ENCODE measurements around the gene NAA10. TPM values are rescaled to one million over a fixed set of nuclear protein-coding genes. Genes with fewer than 3 reads are reported as not detected.

The NAA10 gene
- total RNA-seq, 1 experiment from 2014 or later, result 124 TPM

- ChIA-PET RAD21 (ENCODE audit: low non-redundant PET in 1 of 2, low total read pairs in 2 of 2, uncharacterized antibody in 2 of 2, unreplicated experiment in 2 of 2) (no interaction called here), POLR2A (no interaction called here), CTCF (no interaction called here)
- DNase-seq (ENCODE audit: low read depth, low spot score), result no peak
- H4K20me1 ChIP-seq (ENCODE audit: insufficient read depth), result no peaks in the 10 kb centered on the region
- H3K9me2 ChIP-seq (ENCODE audit: insufficient read depth), result no peaks in the 10 kb centered on the region
- H3K27me3 ChIP-seq (ENCODE audit: insufficient read depth, low read length), result no peaks in the 10 kb centered on the region
- no peak overlapping the region for H3K4me3 ChIP-seq (replicated peaks in 1 of 2; ENCODE audit: low read depth in 1 of 2, low read length in 2 of 2)
- H3K4me1 ChIP-seq (ENCODE audit: control insufficient read depth in 1 of 2, insufficient read depth in 2 of 2, low read length in 2 of 2), result no peaks in the 10 kb centered on the region
- H2AFZ ChIP-seq (ENCODE audit: low read depth, low read length, poor library complexity, severe bottlenecking), result no peak overlapping the region
- no peak overlapping the region for H3K4me2 ChIP-seq (ENCODE audit: low read length)
- no peak for TF ChIP-seq ZNF274 (IDR thresholded peaks at IDR 0.05; ENCODE audit: low read depth, low read length)
- no peak for TF ChIP-seq EZH2phosphoT487 (IDR thresholded peaks at IDR 0.05; ENCODE audit: borderline replicate concordance)
- TF ChIP-seq ELF1 (IDR thresholded peaks at IDR 0.05; ENCODE audit: borderline replicate concordance, low read depth), result no peak
- no peak for TF ChIP-seq CTCF (IDR thresholded peaks at IDR 0.05 in 2 of 3, conservative IDR thresholded peaks at IDR 0.05 in 1 of 3; ENCODE audit: borderline replicate concordance in 1 of 3, insufficient read depth in 1 of 3, low read depth in 2 of 3, low read length in 2 of 3)
- no peak for TF ChIP-seq CBX3 (IDR thresholded peaks at IDR 0.05; ENCODE audit: low read depth)
- TF ChIP-seq RAD21 (IDR thresholded peaks at IDR 0.05; ENCODE audit: low read depth), result no peak
- TF ChIP-seq EZH2 (IDR thresholded peaks at IDR 0.05), result no peak
- BruUV-seq (replicated peaks), result no TSS peak
- H3K79me2 ChIP-seq (ENCODE audit: insufficient read depth, low read length), result no peaks in the 10 kb centered on the region
- intact Hi-C loops (cut with micrococcal nuclease), result no loop called here
- no peak for ATAC-seq
- no peaks in the 10 kb centered on the region for H3K36me3 ChIP-seq (ENCODE audit: control insufficient read depth in 1 of 2, insufficient read depth in 2 of 2, low read length in 2 of 2)
- H3K9ac ChIP-seq (ENCODE audit: low read length), result no peak overlapping the region
- H3K27ac ChIP-seq (ENCODE audit: low read depth, low read length), result no peak overlapping the region
- no peaks in the 10 kb centered on the region for H3K9me3 ChIP-seq (ENCODE audit: control insufficient read depth in 1 of 2, insufficient read depth in 1 of 2, low read depth in 1 of 2, low read length in 2 of 2)
Observed at GRCh38 chrX:153909980-153910360, 24.9 kb downstream of the NAA10 start.
